GM23248 (cell line): Measurements from ENCODE around the gene MAPKAPK5.

Experiments used
- EZH2 ChIP-seq: fragments of 200-600 bp; sonication (generic); IDR thresholded peaks from 2 replicates; pipeline ENCODE4 v1.6.1; 2018; ENCODE audit warnings: antibody characterized with exemption, mild to moderate bottlenecking; ENCODE audit not compliant: insufficient read depth, poor library complexity, severe bottlenecking
- EZH2phosphoT487 ChIP-seq: fragments of 200-600 bp; sonication (generic); IDR thresholded peaks from 2 replicates; pipeline ENCODE4 v1.6.1; 2018; ENCODE audit warnings: antibody characterized with exemption, moderate library complexity, mild to moderate bottlenecking, low read depth; ENCODE audit not compliant: insufficient read depth

- TF ChIP-seq EZH2, result no peak
- no peak for TF ChIP-seq EZH2phosphoT487
These were observed 13.6 kb upstream of the MAPKAPK5 start for GRCh38 chr12:111828338-111828979.
